IMR-90 (cell line): ENCODE results near the gene PDCL3. TPM values are rescaled to one million over a fixed set of nuclear protein-coding genes. Genes with fewer than 3 reads are reported as not detected.

Source experiments
- ATAC-seq: fragments of 200-7000 bp; cut with Tn5 transposase; 2 replicates; pipeline ENCODE4 v1.9.1; 2020; ENCODE audit warnings: low read depth, mild to moderate bottlenecking, moderate library complexity
- BruUV-seq: library from RNA; stranded (reverse); fragments of 400-500 nt; replicated peaks from 2 replicates; lab custom pipeline; 2021; lab: Mats Ljungman, UMichigan
- CTCF ChIA-PET: fragments of 300-600 bp; formaldehyde crosslinking; extraction: SDS; loops from one replicate; lab custom pipeline; 2021; ENCODE audit warnings: antibody characterized with exemption; lab: Yijun Ruan, JAX
- POLR2A ChIA-PET: fragments of 300-600 bp; sonication (Branson Sonifier 250); formaldehyde crosslinking; loops from one replicate; lab custom pipeline; 2022; ENCODE audit warnings: antibody characterized with exemption; ENCODE audit not compliant: unreplicated experiment; lab: Charles Lee
- DNase-seq: peaks from one replicate; pipeline ENCODE4 v3.0.0; 2013
- H2AFZ ChIP-seq: replicated peaks from 2 replicates; pipeline ENCODE3; 2013; ENCODE audit warnings: low read length, mild to moderate bottlenecking; ENCODE audit not compliant: poor library complexity
- H2AK5ac ChIP-seq: 2 replicates; pipeline ENCODE4 v1.6.1; 2013; ENCODE audit warnings: low read depth, low read length, inconsistent platforms
- H2AK9ac ChIP-seq: replicated peaks from 2 replicates; pipeline ENCODE3; 2013; ENCODE audit warnings: mild to moderate bottlenecking, low read depth, low read length, moderate library complexity; ENCODE audit not compliant: poor library complexity
- H2BK120ac ChIP-seq: 2 replicates; pipeline ENCODE4 v1.6.1; 2013; ENCODE audit warnings: low read depth, low read length, inconsistent platforms
- H2BK15ac ChIP-seq: 3 replicates; pipeline ENCODE4 v1.6.1; 2013; ENCODE audit warnings: low read depth, low read length, inconsistent platforms
- H2BK20ac ChIP-seq: 2 replicates; pipeline ENCODE4 v1.6.1; 2013; ENCODE audit warnings: low read depth, mild to moderate bottlenecking, inconsistent platforms, low read length, moderate library complexity
- H2BK5ac ChIP-seq: 2 replicates; pipeline ENCODE4 v1.6.1; 2013; ENCODE audit warnings: mild to moderate bottlenecking, low read depth, low read length, inconsistent platforms; ENCODE audit not compliant: poor library complexity, severe bottlenecking
- H3K14ac ChIP-seq: replicated peaks from 2 replicates; pipeline ENCODE4 v1.6.1; 2013; ENCODE audit warnings: low read depth, low read length, inconsistent platforms
- H3K18ac ChIP-seq: 2 replicates; pipeline ENCODE4 v1.6.1; 2013; ENCODE audit warnings: low read depth, low read length, control low read depth
- H3K23ac ChIP-seq: 2 replicates; pipeline ENCODE4 v1.6.1; 2013; ENCODE audit warnings: low read depth, low read length, inconsistent platforms
- H3K27ac ChIP-seq: 2 replicates; pipeline ENCODE4 v1.5.1; 2013; ENCODE audit warnings: mild to moderate bottlenecking, control low read depth, low read length; ENCODE audit not compliant: insufficient read depth
- H3K27me3 ChIP-seq: 2 replicates; pipeline ENCODE4 v1.6.1; 2013; ENCODE audit warnings: low read length; ENCODE audit not compliant: control insufficient read depth, insufficient read depth
- H3K36me3 ChIP-seq: 2 replicates; pipeline ENCODE4 v1.6.1; 2013; ENCODE audit warnings: low read length, mixed read lengths; ENCODE audit not compliant: control insufficient read depth, insufficient read depth
- H3K4ac ChIP-seq: 2 replicates; pipeline ENCODE4 v1.6.1; 2013; ENCODE audit warnings: low read depth, low read length, inconsistent platforms
- H3K4me1 ChIP-seq: 2 replicates; pipeline ENCODE4 v1.6.1; 2013; ENCODE audit warnings: low read length, mixed read lengths; ENCODE audit not compliant: control insufficient read depth, insufficient read depth
- H3K4me2 ChIP-seq: 2 replicates; pipeline ENCODE4 v1.6.1; 2013; ENCODE audit warnings: low read depth, mild to moderate bottlenecking, control low read depth, low read length, moderate library complexity
- H3K4me3 ChIP-seq: 2 replicates; pipeline ENCODE4 v1.5.1; 2013; ENCODE audit warnings: low read depth, mild to moderate bottlenecking, control low read depth, low read length, moderate library complexity; ENCODE audit not compliant: insufficient read depth
- H3K56ac ChIP-seq: 2 replicates; pipeline ENCODE4 v1.6.1; 2013; ENCODE audit warnings: low read length, inconsistent platforms; ENCODE audit not compliant: insufficient read depth; ENCODE audit errors: extremely low read depth
- H3K79me1 ChIP-seq, 2 experiments: 2 replicates each; pipeline ENCODE4 v1.6.1; 2013; ENCODE audit warnings: low read length in 2 of 2, inconsistent platforms in 1 of 2, low read depth in 1 of 2
- H3K9ac ChIP-seq: 2 replicates; pipeline ENCODE4 v1.6.1; 2013; ENCODE audit warnings: low read depth, low read length, control low read depth
- H3K9me1 ChIP-seq: 2 replicates; pipeline ENCODE4 v1.6.1; 2013; ENCODE audit warnings: low read length, inconsistent platforms; ENCODE audit not compliant: insufficient read depth
- H3K9me3 ChIP-seq: 2 replicates; pipeline ENCODE4 v1.6.1; 2013; ENCODE audit warnings: low read length; ENCODE audit not compliant: control insufficient read depth, insufficient read depth
- H4K20me1 ChIP-seq: 2 replicates; pipeline ENCODE4 v1.6.1; 2013; ENCODE audit warnings: low read length, inconsistent platforms; ENCODE audit not compliant: insufficient read depth
- H4K5ac ChIP-seq: 2 replicates; pipeline ENCODE4 v1.6.1; 2013; ENCODE audit warnings: mild to moderate bottlenecking, low read depth, low read length, control low read depth
- H4K8ac ChIP-seq, 2 experiments: 2 replicates each; pipeline ENCODE4 v1.6.1; 2013; ENCODE audit warnings: low read depth in 2 of 2, low read length in 2 of 2, control low read depth in 1 of 2, inconsistent platforms in 1 of 2
- H4K91ac ChIP-seq: 2 replicates; pipeline ENCODE4 v1.6.1; 2013; ENCODE audit warnings: low read depth, low read length, inconsistent platforms; ENCODE audit not compliant: insufficient read depth
- BHLHE40 ChIP-seq: fragments of 150-350 bp; IDR thresholded peaks from 2 replicates; pipeline ENCODE4 v1.6.1; 2016; ENCODE audit warnings: mild to moderate bottlenecking, low read depth, low read length
- CEBPB ChIP-seq: IDR thresholded peaks from 2 replicates; pipeline ENCODE4 v1.6.1; 2012; ENCODE audit warnings: low read depth, low read length, improper control_type of control experiment
- CHD1 ChIP-seq: IDR thresholded peaks from 2 replicates; pipeline ENCODE4 v1.6.1; 2012; ENCODE audit warnings: low read depth, low read length, improper control_type of control experiment
- CTCF ChIP-seq: conservative IDR thresholded peaks from 2 replicates; pipeline ENCODE4 v1.5.1; 2012; ENCODE audit warnings: mild to moderate bottlenecking, low read depth, low read length, improper control_type of control experiment
- FOS ChIP-seq: fragments of 150-350 bp; IDR thresholded peaks from 2 replicates; pipeline ENCODE4 v1.6.1; 2016; ENCODE audit warnings: low read depth, low read length
- MAZ ChIP-seq: IDR thresholded peaks from 2 replicates; pipeline ENCODE4 v1.6.1; 2012; ENCODE audit warnings: low read depth, mild to moderate bottlenecking, low read length, improper control_type of control experiment, moderate library complexity, borderline replicate concordance
- MXI1 ChIP-seq: IDR thresholded peaks from 2 replicates; pipeline ENCODE4 v1.6.1; 2012; ENCODE audit warnings: low read depth, mild to moderate bottlenecking, low read length, moderate library complexity, borderline replicate concordance
- NFE2L2 ChIP-seq: fragments of 150-350 bp; IDR thresholded peaks from 2 replicates; pipeline ENCODE4 v1.6.1; 2016; ENCODE audit warnings: low read depth, mild to moderate bottlenecking, low read length
- POLR2A ChIP-seq: IDR thresholded peaks from 2 replicates; pipeline ENCODE4 v1.6.1; 2012; ENCODE audit warnings: mild to moderate bottlenecking, low read depth, low read length
- RAD21 ChIP-seq: IDR thresholded peaks from 2 replicates; pipeline ENCODE4 v1.6.1; 2012; ENCODE audit warnings: low read length, improper control_type of control experiment
- RCOR1 ChIP-seq: IDR thresholded peaks from 2 replicates; pipeline ENCODE4 v1.6.1; 2012; ENCODE audit warnings: mild to moderate bottlenecking, low read length, improper control_type of control experiment; ENCODE audit not compliant: insufficient replicate concordance
- RFX5 ChIP-seq: IDR thresholded peaks from 2 replicates; pipeline ENCODE4 v1.8.0; 2012; ENCODE audit warnings: low read depth, mild to moderate bottlenecking, low read length, moderate library complexity
- SMC3 ChIP-seq: fragments of 150-350 bp; IDR thresholded peaks from 2 replicates; pipeline ENCODE4 v1.6.1; 2016; ENCODE audit warnings: low read depth, mild to moderate bottlenecking, antibody characterized with exemption, low read length, moderate library complexity
- USF2 ChIP-seq: fragments of 150-350 bp; IDR thresholded peaks from 2 replicates; pipeline ENCODE4 v1.6.1; 2017; ENCODE audit warnings: mild to moderate bottlenecking, antibody characterized with exemption, low read length, low read depth
- WGBS, 2 experiments: methylation state at CpG; one replicate each; pipeline versions ENCODE4 v1.1.5 to v1.1.7; 2013; ENCODE audit warnings: missing lambda C conversion rate in 2 of 2; ENCODE audit not compliant: insufficient read length in 1 of 2; ENCODE audit errors: extremely low coverage in 2 of 2; 5-methylcytosine and 5-hydroxymethylcytosine counted together
- dilution Hi-C: fragments of 300-500 bp; cut with HindIII; formaldehyde crosslinking; loops from one replicate; pipeline ENCODE4 v1.14.3; 2018; ENCODE audit warnings: low sequenced_read_pairs; ENCODE audit not compliant: unreplicated experiment
- in situ Hi-C: fragments of 300-500 bp; cut with MboI; formaldehyde crosslinking; loops from 3 replicates; pipeline ENCODE4 v1.14.3; 2019; ENCODE audit warnings: low sequenced_read_pairs, inconsistent platforms, mixed read lengths
- intact Hi-C: fragments of 100-400 bp; cut with micrococcal nuclease; formaldehyde crosslinking; loops from 2 replicates; pipeline ENCODE4 v1.10.0; 2022
- polyA plus RNA-seq, 3 experiments: library from polyadenylated mRNA; depleted of rRNA; stranded (reverse); fragments of >200 nt; gene quantifications; 2 replicates each; pipeline ENCODE4 v1.2.3, GENCODE V29; 2012; ENCODE audit warnings: low replicate concordance in 1 of 3
- total RNA-seq: library from RNA; depleted of rRNA; stranded (reverse); fragments of >200 nt; gene quantifications from 2 replicates; pipeline ENCODE4 v1.2.3, GENCODE V29; 2012
- TF ChIP-seq, protein P1 (sequence below): fragments of 150-350 bp; IDR thresholded peaks from 2 replicates; pipeline ENCODE4 v1.6.1; 2016; ENCODE audit warnings: low read depth, mild to moderate bottlenecking, low read length, moderate library complexity, borderline replicate concordance

The PDCL3 gene
- total and polyA plus RNA-seq, 2 of the 4 experiments (the other 2 are of a cell fraction): 9.5 to 26.4 TPM

GRCh38 chr2:100546469-100546868, 16.3 kb upstream of the PDCL3 start:
- POLR2A ChIA-PET: no interaction called here
- Histone ChIP-seq H3K27ac (no peak overlapping the region), H3K79me1 (no peaks in the 10 kb centered on the region), H3K56ac (no peak overlapping the region), H2AFZ (no peak overlapping the region), H4K91ac (no peak overlapping the region), H3K9me1 (no peaks in the 10 kb centered on the region), H3K4me1 (no peaks in the 10 kb centered on the region), H3K18ac (no peak overlapping the region), H2BK20ac (no peak overlapping the region), H3K14ac (no peak overlapping the region), H3K4ac (no peak overlapping the region), H3K9me3 (no peaks in the 10 kb centered on the region; the same call in 1 of the 2 replicates), H3K36me3 (no peaks in the 10 kb centered on the region), H4K8ac (no peak overlapping the region), H3K23ac (no peak overlapping the region), H2AK9ac (no peak overlapping the region), H3K9ac (no peak overlapping the region), H3K4me3 (no peak overlapping the region), H4K20me1 (no peaks in the 10 kb centered on the region), H3K27me3 (peaks cover 7% of the 10 kb centered on the region), H3K4me2 (no peak overlapping the region), H2AK5ac (no peak overlapping the region), H4K5ac (no peak overlapping the region), H2BK5ac (no peak overlapping the region), H2BK120ac (no peak overlapping the region), H2BK15ac (no peak overlapping the region)
- no TSS peak for BruUV-seq
- CTCF ChIA-PET: no interaction called here
- dilution Hi-C loops: no loop called here
- in situ Hi-C loops: no loop called here
- intact Hi-C loops: no loop called here
- TF ChIP-seq CEBPB (no peak), RAD21 (no peak), MAZ (no peak), RFX5 (no peak), FOS (no peak), CTCF (no peak), BHLHE40 (no peak), SMC3 (no peak), MXI1 (no peak), NFE2L2 (no peak), RCOR1 (no peak), USF2 (no peak), POLR2A (no peak), CHD1 (no peak)
- TF ChIP-seq, protein P1, sequence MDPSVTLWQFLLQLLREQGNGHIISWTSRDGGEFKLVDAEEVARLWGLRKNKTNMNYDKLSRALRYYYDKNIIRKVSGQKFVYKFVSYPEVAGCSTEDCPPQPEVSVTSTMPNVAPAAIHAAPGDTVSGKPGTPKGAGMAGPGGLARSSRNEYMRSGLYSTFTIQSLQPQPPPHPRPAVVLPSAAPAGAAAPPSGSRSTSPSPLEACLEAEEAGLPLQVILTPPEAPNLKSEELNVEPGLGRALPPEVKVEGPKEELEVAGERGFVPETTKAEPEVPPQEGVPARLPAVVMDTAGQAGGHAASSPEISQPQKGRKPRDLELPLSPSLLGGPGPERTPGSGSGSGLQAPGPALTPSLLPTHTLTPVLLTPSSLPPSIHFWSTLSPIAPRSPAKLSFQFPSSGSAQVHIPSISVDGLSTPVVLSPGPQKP: no peak
- no peak for ATAC-seq
- WGBS, 2 experiments: no CpG with 5 or more reads among the region's 4 CpGs
- DNase-seq: no peak
